ENCODE measurements around the gene CRIP3.
"Not testable (repeated sequence)": the region's sequence is repeated elsewhere in the genome, so short reads cannot be mapped to it uniquely, and the experiment has no call there.

CRIP3 gene

DNA sequence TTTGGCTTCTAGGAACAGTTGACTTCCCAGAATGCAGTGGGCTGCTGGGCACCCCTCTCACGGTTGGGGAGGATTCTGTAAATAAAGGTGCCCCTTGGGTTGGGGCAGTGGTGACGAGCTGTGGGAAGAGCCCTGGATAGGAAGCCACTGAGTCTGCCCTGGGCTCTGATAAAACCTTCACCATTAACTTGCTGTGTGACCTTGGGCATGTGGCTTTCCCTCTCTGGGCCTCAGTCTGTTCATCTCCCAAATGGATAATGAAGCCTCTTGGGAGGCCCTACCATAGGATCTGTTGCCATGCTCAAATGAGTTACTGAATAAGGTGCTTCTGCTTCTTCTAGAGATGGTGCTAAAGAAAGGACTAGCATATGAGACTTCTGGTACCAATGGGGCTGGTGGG is 3.7 kb downstream of the CRIP3 start:
- DNase-seq, result no peak

- no peak for DNase-seq
Observed at GRCh38 chr6:43304361-43304760, 4.3 kb downstream of the CRIP3 start.

DNA sequence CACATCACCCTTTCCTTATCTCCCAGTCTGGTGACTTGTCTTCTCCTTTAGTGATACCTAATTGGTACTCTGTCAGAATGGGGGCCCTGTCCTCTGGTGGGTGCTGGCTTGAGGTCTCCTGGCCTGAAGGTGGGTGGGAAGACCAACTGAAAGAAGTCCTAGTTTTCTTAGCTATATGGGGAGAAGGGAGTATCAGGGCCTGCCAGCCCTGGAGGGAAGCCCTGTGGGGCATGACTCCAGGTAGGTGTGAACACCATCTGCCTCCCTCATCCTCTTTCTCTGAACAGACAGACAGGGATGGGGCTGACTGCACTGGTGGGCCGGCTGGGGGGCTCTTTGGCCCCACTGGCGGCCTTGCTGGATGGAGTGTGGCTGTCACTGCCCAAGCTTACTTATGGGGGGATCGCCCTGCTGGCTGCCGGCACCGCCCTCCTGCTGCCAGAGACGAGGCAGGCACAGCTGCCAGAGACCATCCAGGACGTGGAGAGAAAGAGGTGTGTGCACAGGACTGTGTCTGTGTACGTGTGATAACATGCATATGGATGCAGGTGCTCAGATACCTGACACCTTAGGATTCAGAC is 4.8 kb downstream of the CRIP3 start:
- no peak for DNase-seq

- DNase-seq, result not testable (repeated sequence)
Observed at GRCh38 chr6:43303006-43303405, 5.6 kb downstream of the CRIP3 start.

DNA sequence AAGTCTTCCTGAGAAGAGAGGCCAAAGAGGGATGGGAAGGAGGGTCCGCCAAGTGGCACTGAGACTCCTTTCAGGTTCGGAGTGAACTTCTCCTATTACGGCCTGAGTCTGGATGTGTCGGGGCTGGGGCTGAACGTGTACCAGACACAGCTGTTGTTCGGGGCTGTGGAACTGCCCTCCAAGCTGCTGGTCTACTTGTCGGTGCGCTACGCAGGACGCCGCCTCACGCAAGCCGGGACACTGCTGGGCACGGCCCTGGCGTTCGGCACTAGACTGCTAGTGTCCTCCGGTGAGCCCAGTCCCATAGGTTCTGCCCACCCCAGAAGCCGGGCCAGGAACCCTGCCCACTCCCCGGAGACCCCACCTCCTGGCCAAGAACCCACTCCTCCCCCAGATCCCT is 6.5 kb downstream of the CRIP3 start:
- DNase-seq, result no peak

DNA sequence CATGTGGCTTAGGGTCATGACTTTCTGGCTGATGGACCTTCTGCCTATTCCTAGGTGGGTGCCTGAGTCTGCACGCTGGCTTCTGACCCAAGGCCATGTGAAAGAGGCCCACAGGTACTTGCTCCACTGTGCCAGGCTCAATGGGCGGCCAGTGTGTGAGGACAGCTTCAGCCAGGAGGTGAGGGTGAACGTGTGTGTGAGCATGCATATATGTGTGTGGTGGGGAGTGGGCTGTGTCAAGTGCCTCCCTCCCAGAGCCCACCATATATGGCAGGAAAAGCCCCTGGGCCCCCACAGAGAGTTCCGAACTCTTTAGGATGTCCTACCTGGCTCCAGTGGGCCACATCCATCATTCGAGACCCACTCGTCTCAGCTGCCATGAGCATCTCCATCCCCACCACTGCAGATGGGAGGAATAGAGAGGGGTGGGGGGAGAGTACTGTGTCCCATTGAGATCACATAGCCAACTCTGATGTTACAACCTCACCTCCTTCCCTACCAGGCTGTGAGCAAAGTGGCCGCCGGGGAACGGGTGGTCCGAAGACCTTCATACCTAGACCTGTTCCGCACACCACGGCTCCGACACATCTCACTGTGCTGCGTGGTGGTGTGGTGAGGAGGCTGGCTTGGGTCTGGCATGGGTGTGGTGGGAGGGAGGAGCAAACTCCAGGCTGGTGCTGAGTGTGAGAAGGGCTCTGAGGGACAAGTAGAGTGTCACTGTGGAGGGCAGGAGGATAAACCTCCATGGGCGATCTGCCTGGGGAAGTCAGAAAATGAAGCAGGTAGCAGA is 7.3 kb downstream of the CRIP3 start:
- DNase-seq, result no peak

GRCh38 chr6:43299338-43300293 is 9.0 kb downstream of the CRIP3 start:
- DNase-seq, result no peak

DNA sequence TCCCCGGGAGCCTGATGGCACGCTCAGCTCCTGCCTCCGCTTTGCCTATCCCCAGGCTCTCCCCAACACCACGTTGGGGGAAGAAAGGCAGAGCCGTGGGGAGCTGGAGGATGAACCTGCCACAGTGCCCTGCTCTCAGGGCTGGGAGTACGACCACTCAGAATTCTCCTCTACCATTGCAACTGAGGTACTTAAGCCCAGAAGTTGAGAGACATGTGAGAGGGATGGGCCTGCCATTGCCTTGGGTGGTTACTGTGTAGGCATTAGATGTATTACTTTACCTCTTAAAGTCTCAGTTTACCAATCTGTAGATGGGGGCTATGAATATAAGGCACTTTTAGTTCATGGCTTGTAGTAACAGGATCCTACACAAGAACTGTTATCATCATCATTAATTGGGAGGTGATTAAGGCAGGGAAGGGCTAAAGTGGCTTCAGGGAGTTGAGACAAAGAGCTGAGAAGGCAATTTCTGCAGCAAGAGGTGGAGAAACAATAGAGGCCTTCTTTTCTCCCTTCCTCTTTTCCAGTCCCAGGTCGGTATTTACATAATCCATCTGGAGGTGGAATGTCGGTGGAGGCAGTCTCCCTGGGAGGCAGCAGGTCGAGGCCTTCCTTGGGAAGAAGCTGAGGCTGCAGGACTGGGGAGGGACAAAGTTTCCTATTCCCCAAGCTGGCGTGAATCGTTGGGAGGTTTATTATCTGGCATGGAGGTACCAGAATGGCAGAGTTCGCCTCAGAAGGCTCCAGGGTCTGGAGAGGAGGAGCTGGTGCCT is 9.9 kb downstream of the CRIP3 start:
- DNase-seq, result no peak

DNA sequence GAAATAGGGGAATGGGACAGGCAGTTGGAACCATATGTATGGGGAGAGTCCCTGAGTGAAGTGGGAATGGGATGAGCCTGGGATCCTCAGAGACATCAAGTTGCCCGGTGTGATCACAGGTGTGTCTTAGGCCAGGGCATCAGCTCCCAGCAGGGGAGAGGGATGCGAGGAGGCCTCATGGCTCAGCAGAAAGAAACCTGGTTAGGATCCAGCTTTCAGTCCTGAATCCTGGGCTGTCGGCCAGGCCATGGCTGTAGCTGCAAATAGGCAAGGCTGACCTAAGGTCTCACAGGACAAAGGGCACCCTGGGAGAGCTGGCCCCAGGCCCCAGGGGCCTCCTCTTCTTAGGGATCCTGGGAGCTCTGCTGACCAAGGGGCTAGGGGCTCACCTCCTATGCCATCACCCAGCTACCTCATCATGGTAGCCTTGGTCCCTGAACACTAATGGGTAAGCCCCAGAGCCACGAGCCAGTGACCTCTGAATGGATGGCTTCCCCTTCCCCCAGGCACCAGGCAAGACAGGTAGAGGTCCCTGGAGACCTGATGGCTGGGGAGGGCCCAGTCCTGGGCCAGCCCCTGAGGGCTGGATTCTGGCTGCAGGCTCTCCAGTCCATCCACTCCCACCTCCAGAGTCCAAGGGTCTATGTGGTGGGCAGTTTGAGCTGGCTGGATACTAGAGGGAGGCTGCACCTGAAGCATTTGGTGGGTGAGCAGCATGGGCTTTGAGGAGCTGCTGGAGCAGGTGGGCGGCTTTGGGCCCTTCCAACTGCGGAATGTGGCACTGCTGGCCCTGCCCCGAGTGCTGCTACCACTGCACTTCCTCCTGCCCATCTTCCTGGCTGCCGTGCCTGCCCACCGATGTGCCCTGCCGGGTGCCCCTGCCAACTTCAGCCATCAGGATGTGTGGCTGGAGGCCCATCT is 10.7 kb downstream of the CRIP3 start, which contains the start of gene SLC22A7:
SLC22A7 (plus strand) TSS at position 617 of the 921 bp plus-strand sequence; CDS start at position 716, 99 bp downstream.
- no peak for DNase-seq

DNA sequence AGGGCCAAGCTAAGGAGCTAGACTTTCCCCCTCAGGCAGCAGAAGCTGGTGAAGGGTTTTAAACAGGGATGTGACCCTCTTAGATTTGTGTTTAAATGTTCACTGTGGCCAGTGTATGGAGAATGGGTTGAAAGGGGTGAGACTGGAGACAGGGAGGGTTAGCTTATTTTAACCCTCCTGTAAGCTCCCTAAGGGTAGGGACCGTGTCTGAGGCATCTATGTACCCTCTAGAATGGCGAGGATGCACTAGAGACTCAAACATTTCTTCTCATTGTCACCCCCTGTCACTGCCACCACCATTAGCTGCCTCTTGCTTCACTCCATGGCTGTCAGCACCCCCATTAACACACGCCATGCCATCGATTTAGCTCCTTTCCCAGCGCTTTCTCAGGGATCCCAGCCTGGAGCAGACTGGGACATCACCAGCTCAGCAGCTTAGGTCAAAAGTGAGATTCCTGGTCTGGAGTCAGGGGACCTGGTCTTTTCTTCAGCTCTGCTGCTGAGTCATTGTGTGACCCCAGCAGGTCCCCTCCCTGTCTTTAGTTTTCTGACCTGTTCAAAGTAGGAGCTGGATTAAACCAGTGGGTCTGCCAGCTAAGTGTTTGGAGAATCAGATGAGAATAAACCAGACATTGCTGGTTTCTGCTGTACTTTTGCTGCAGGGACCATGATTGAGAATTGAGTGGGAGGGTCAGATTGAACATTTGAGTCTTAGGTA is 11.7 kb downstream of the CRIP3 start:
- DNase-seq, result no peak

- no peak for DNase-seq
Observed at GRCh38 chr6:43295456-43295855, 13.2 kb downstream of the CRIP3 start.

GRCh38 chr6:43294536-43294935 is 14.1 kb downstream of the CRIP3 start:
- DNase-seq, result no peak

DNA sequence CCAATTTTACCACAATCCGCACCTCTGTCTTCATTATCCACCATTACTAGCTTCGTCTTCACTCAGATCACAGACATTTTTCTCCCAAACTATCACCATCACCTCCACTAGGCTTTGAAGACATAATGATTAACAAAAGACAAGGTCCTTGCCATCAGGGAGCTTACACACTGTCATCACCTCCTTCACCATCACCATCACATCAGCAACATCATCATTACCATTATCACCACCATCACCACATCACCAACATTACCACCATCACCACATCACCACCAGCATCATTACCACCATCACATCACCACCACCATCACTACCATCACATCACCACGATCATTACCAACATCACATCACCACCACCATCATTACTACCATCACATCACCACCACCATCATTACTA is 14.9 kb downstream of the CRIP3 start:
- no peak for DNase-seq

GRCh38 chr6:43292763-43293318 is 15.8 kb downstream of the CRIP3 start:
- no peak for DNase-seq

GRCh38 chr6:43292341-43292740 is 16.3 kb downstream of the CRIP3 start:
- no peak for DNase-seq

DNA sequence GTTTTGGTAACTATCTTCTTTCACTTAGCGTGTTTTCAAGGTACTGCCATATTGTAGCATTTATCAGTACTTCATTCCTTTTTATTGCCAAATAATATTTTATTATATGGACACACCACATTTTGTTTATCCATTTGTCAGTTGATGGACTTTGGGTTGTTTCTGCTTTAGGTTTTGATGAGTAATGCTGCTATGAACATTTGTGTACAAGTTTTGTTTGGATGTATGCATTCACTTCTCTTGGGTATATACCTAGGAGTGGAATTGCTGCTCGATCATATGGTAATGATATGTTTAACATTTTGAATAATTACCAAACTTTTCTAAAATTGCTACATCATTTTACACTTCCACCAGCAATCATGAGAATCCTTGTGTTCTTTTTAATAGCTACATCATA is 16.9 kb downstream of the CRIP3 start:
- DNase-seq, result no peak

DNA sequence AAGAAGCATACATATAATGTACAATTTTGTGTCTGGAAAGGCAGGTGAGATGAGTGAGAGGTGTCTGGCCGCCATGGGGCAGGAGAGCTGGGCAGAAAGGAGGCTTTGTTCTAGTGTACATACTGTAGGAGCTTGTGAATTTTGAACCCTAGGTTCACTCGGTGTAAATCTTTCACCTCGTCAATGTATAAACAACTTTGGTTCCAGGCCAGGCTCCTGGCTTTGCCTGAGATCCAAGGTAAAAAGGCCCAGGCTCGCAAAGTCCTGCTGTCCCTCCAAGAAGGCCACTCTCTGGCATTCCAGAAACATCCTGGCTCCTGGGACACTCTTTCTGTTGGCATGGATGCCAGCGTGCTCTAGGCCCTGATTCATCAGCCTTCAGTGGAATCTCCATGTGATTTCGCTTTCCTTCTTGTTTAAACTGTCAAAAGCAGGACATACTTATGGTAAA is 17.7 kb downstream of the CRIP3 start:
- no peak for DNase-seq

GRCh38 chr6:43290339-43290904 is 18.2 kb downstream of the CRIP3 start:
- DNase-seq, result no peak

- no peak for DNase-seq
Observed at GRCh38 chr6:43287717-43288679, 20.6 kb downstream of the CRIP3 start.

Measured in NCI-H1092 treated with DMSO at 0.1 percent for 48 hours (cell line).